HG03095 (cell line): ENCODE results near the gene DDX25.

ENCODE experiments used
- ATAC-seq: cut with Tn5 transposase; IDR thresholded peaks from one replicate; pipeline ENCODE4 v1.9.1; 2021; ENCODE audit warnings: moderate library complexity; ENCODE audit not compliant: unreplicated experiment

The DDX25 gene

GRCh38 chr11:125948278-125949051 is 44.2 kb downstream of the DDX25 start:
- ATAC-seq: no peak

GRCh38 chr11:125949271-125950177 is 45.2 kb downstream of the DDX25 start:
- ATAC-seq: no peak

DNA sequence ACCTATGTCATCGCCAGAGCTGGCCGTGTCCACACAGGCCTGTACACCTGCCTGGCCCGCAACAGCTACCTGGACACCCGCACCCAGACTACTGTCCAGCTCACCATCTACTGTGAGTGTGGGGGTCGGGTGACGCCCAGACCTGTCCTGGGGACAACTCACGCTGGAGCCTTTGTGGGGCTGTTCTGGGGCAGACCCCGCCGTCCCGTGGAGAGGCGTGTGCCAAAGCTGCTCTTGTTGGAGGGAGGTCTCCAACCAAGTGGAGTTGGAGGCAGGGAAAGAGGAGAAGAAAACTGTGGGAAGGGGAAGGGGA is 45.8 kb downstream of the DDX25 start:
- ATAC-seq: no peak

DNA sequence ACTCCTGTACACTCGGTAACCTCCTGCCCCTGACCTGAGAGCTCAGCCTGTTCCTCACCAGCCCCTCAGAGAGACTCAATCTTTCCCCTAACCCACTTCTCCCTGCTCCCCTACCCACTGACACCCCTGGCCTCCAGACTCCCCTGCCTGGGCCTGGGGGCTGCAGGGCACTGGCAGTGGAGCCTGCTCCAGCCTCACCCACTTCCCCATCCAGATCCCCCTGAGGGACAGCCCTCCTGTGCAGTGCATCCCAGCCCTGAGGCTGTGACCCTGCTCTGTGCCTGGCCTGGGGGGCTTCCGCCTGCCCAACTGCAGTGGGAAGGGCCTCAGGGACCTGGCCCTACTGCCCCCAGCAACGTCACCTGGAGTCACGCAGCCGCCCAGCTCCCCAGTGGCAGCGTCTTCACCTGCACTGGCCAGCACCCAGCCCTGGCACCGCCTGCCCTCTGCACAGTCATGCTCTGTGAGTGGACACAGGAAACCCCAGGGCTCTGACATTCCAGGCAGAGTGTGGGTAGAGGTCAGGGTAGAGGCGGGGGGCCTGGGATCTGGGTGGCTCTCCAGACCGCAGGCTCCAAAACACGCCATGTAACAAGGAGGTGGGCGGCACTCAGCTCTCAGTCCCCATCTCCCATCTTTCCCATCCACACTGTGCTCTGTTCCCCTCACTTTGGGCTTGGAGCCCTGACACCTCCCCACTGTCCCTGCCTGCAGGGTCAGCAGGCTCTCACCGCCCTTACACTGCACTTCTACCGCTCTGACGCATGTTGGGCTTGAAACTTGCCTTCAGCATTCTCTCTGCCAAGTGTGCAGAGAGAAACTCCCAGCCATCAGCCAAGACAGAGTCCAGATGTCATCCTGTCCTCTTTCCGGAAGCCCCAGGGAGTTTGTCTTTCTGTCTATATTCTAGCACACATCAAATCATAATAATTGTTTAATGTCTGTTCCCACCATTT is 46.7 kb downstream of the DDX25 start:
- no peak for ATAC-seq

GRCh38 chr11:125951731-125952130 is 47.4 kb downstream of the DDX25 start:
- no peak for ATAC-seq

DNA sequence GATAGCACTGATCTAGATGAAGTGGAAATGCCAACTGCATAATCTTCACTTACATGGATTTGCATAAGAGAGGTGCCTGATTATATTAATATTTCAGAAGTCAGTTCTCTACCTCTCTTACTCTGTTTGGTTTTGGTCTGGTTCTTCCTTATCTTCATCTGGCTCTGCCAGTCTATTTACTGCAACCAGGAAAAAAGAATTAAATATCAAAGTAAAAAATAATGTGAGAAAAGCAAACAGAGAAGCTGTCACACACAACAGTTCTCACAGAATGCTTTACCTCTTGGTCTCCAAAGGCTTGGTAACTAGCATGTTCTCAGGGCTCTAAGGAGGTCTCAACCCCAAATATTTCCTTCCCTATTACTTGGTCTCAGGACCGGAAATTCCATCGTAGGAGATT is 48.3 kb downstream of the DDX25 start:
- ATAC-seq: no peak

DNA sequence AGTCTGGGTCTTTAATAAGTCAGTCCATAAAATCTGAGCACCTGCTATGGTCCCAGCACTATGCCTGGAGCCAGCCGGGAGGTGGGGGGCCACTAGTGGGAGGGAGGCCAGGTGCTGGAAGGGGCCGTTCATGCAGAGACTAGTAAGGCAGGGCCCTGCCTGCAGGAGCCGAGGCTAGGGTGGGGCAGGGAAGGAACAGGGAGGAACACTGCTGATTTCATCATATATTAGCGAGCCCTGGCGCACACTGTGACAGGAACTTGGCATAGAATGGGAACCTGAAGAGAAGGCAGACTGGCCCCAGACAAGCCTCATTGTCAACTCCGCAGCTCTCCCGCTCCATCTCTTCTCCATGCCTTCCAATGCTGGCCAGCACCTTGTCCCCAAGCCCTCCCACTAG is 48.7 kb downstream of the DDX25 start:
- no peak for ATAC-seq

DNA sequence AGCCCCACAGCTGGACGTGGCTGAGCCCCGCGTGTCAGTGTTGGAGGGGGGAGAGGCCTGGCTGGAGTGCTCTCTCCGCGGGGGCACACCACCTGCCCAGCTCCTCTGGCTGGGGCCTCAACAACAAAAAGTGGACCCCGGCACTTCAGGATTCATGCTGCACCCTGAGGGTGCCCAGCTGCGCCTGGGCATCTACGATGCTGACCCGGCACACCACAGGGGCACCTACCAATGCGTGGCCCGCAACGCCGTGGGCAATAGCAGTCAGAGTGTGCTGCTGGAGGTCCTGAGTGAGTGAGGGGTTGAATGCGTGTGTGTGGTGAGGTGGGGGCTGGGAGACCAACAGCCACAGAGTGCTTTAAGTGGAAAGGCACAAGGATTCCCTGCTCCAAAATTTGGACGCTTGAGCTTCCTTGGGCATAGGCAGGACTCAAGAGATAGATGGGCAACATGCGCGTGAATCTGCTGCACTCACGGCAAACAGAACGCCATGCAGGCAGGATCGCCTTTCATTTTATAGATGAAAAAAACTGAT is 49.2 kb downstream of the DDX25 start:
- ATAC-seq: no peak

DNA sequence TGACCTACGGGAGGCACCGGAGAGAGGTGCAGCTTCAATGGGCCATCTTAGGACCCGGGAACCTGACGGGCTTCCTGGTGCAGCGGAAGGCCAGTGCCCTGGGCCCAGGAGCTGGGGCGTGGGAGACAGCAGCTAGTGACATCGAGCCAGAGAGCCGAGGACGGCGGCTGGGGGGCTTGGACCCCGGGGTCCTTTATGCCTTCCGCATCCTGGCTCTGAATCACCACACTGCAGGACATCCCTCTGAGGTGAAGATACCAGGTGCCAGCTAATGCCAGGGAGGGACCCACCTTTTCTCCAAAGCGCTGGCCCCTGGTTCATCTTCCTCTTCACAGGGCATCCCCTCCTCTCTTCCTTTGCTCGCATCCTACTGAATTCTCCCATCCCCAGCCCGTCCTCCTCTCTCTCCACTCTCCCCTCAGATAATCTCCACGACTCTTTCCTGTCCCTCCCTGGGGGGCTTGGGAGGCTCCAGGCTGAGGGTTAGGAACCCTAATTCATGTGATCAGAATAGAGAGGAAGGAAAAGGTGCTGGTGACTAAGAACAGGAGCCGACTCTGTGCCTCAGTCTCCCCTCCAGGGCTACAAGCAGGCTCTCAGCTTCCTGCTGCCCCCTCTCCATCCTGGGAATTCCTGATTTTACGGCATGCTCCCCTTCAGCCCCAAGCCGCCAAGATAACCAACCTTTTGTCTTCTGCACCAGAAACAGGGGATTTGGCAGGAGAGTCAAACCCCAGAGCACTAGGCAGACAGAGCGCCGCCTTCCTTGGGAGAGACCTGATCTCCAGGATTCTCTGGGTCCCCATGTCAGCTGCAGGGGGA is 50.0 kb downstream of the DDX25 start:
- ATAC-seq: no peak

DNA sequence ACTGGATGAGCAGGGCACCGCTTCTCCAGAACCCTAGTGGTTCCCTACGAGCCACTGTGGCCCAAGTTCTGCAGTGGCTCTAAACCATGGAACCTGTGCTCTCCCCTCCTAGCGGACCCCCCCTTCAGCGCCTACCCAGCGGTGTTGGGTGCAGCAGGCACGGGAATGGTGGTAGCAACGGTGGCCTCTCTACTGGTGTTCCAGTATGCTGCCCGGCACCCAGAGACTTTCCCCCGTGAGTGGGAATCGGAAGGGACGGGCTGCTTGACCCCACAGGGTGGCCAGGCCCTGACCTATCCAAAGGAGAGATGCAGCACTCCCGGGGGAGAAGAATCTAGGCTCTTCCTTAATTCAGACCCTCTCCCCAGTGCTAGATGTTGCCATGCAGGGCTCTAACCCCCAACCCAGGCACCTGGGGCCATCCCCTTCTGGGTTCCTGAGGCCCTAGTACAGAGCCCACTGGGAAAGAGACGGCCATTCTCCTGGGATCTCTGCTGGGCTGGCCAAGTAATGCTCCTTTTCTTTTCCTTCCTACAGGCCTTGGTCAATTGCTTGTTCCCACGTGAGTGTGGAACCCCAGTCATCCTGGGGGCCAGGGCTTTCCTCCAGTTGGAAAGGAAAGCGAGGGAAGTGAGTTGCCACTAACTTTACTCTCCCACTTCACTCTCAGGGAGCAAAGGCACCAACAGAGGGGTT is 50.8 kb downstream of the DDX25 start:
- ATAC-seq: no peak

- no peak for ATAC-seq
Observed at GRCh38 chr11:125955856-125956255, 51.5 kb downstream of the DDX25 start.

- ATAC-seq: no peak
Observed at GRCh38 chr11:125956391-125957134, 52.3 kb downstream of the DDX25 start.

GRCh38 chr11:125957618-125958332 is 53.5 kb downstream of the DDX25 start:
- no peak for ATAC-seq

GRCh38 chr11:125958872-125959400 is 54.6 kb downstream of the DDX25 start:
- ATAC-seq: no peak

DNA sequence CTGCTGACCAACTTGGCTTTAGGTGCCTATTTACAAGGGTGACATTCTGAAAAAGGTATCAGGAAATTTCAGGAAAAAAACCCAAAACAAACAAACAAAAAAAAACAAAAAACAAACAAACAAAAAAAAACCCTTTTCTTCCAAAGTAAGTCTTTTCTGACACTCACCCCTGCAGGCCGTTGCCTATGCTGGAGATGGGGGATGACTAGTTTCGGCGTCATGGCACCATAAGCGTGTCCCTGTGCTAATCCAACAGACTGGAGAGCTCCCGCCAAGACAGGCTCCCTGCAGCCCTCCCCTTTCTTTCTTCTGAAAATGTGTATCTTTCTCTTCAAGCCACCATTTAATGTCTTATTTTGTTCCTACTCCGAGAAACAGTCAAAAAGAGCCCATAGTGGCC is 55.2 kb downstream of the DDX25 start:
- no peak for ATAC-seq

- ATAC-seq: no peak
Observed at GRCh38 chr11:125959931-125960330, 55.6 kb downstream of the DDX25 start.

GRCh38 chr11:125960771-125961170 is 56.5 kb downstream of the DDX25 start:
- ATAC-seq: no peak

DNA sequence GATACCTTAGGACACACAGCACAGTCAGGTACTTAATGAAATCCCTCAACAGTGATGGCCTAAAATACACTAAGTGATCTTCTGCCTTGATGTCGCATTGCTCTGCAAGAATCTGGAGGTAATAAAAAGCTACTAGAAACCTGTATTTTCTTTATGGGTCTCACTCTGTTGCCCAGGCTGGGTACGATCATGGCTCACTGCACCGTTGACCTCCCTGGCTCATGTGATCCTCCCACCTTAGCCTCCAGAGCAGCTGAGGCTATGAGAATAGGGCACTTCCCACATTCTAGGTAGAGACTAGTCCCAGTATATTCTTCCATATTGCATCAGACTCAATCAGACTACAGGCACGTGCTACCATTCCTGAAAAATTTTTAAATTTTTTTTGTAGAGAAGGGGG is 63.2 kb downstream of the DDX25 start:
- no peak for ATAC-seq
